ENCODE results near the gene PRKCG. TPM values are rescaled to one million over a fixed set of nuclear protein-coding genes. Genes with fewer than 3 reads are reported as not detected.
"Not testable (repeated sequence)": the region's sequence is repeated elsewhere in the genome, so short reads cannot be mapped to it uniquely, and the experiment has no call there.

PRKCG gene
- 0.74 TPM for polyA plus RNA-seq (2012; ENCODE audit: insufficient read depth, insufficient read length)

DNA sequence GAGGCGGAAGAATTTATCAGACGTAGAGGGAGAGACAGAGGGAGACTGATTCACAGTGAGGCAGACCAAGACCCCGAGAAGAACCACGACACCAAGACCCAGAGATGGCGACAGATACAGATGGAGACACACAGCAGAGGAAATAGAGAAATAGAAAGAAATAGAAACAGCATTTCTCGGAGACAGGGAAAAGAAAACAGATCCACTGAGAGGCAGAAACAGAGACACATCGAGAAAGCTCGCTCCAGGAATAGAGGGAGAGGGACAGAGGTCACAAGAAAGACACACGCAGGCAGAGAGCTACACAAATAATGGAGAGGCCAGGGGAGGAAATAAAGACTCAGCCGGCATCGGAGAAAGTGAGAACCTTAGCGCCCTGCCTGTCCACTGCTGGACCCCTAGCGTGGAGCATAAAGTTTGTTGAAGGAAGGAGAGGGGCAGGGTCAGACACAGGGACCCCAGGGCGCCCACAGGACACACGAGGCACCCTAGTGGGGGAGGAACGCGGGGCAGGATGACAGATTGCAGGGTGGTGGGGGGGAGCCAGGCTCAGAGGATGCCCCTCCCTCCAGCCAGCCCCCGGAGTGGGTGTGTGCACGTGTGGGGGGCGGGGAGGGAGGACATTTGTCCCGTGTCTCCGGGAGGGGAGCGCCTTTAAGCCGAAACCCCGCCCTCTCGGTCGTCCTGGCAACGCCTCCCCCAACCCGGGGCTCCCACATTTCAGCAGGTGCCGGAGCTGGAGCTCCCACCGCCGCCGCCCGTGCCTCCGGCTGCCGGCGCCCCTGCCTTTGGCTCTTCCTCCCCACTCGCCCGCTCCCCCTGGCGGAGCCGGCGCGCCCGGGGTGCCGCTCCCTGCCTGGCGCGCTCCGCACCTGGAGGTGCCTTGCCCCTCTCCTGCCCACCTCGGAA, at the start of gene PRKCG:
TSS of gene PRKCG (plus strand) at position 716 of the 909 bp plus-strand sequence. CDS start 298 bp downstream, outside the sequence.
- peak within 1 kb of the TSS; percentile 54 for H3K4me3 ChIP-seq (ENCODE audit: low read length)

DNA sequence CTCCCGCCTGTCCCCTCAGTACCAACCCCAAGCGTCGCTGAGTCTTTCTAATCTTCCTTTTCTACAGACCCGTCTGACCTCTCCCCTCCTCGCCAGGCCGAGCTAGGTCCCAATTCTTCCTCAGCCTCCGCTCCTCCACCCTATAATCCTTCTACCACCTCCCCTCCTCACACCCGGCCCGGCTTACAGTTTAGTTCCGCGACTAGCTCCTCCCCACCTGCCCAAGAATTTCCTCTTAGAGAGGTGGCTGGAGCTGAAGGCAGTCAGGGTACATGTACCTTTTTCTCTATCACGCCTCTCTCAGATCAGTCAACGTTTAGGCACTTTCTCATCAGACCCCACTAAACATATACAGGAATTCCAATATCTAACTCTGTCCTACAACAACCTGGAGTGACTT, 49.1 kb upstream of the PRKCG start:
- not testable (repeated sequence) for H3K4me3 ChIP-seq (ENCODE audit: low read length)

More for the DNA sequence above, at the start of gene PRKCG:
- peak; percentile 81 for DNase-seq (ENCODE audit: low read depth, low spot score)

DNA sequence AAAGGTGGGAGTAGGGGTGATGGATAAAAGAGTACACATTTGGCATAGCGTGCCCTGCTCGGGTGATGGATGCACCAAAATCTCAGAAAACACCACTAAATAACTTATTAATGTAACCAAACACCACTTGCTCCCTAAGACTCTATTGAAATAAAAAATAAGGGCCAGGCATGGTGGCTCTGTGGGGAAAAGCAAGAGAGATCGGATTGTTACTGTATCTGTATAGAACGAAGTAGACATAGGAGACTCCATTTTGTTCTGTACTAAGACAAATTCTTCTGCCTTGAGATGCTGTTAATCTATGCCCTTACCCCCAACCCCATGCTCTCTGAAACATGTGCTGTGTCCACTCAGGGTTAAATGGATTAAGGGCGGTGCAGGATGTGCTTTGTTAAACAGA, 43.6 kb upstream of the PRKCG start:
- H3K4me3 ChIP-seq (ENCODE audit: low read length); DNase-seq (ENCODE audit: low read depth, low spot score): not testable (repeated sequence)

More for the DNA sequence above, 49.1 kb upstream of the PRKCG start:
- not testable (repeated sequence) for DNase-seq (ENCODE audit: low read depth, low spot score)

DNA sequence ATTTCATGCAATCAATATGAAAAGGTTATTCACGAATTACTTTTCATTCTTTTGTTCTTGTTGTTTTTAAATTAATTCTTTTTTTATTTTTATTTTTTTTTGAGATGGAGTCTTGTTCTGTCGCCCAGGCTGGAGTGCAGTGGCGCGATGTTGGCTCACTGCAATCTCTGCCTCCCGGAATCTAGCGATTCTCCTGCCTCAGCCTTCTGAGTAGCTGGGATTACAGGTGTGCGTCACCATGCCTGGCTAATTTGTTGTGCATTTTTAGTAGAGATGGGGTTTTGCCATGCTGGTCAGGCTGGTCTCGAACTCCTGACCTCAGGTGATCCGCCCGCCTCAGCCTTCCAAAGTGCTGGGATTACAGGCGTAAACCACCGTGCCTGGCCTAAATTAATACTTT, 41.8 kb upstream of the PRKCG start:
- DNase-seq (ENCODE audit: low read depth, low spot score) = not testable (repeated sequence)

DNA sequence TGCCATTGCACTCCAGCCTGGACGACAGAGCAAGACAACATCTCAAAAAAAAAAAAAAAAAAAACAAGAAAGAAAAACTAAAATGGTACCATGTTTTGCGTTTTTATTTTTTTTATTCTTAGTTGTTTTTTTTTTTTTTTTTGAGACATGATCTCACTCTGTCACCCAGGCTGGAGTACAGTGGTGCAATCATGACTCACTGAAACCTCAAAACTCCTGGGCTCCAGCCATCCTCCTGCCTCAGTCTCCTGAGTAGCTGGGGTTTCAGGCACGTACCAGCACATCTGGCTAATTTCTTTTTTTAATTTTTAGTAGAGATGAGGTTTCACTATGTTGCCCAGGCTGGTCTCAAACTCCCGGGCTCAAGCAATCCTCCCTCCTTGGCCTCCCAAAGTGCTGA, 41.1 kb upstream of the PRKCG start:
- DNase-seq (ENCODE audit: low read depth, low spot score); H3K4me3 ChIP-seq (ENCODE audit: low read length): not testable (repeated sequence)

More for the DNA sequence above, 41.8 kb upstream of the PRKCG start:
- H3K4me3 ChIP-seq (ENCODE audit: low read length) = not testable (repeated sequence)

DNA sequence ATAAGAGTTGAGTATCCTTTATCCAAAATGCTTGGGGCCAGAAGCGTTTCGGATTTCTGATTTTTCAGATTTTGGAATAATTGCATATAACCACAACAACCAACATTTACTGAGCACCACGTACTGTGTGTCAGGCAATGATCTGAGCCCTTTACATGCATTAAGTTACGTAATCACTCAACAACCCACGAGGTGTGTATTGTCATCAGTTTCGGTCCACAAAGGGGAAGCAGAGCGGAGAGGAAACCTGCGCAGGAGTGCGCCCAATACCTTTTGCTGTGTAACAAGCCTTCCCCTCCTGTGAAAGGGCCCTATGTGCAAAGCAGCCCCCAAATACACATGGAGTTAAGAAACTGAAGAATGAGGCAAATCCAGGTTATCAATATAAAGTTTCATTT, 37.1 kb upstream of the PRKCG start:
- DNase-seq (ENCODE audit: low read depth, low spot score) = no peak
- H3K4me3 ChIP-seq (ENCODE audit: low read length) = no peak overlapping the region

DNA sequence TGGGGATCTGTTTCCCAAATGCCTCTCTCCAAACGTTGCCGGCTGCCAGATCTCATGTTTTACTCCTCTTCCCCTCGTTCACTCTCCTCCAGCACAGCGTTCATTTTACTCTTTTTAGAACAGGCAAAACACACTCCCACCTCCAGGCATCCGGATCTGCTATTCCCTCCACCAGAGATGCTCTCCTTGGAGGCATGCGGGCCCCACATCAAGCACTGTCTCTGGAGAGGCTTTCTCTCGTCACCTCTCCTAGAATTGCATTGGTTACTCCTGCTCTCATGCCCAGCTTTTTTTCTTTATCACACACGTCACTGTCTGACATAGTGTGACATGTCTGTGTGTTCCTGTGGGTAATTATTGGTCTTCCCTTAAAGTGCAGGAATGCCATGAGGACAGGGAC, 34.4 kb upstream of the PRKCG start:
- no peak for DNase-seq (ENCODE audit: low read depth, low spot score)
- no peak overlapping the region for H3K4me3 ChIP-seq (ENCODE audit: low read length)

DNA sequence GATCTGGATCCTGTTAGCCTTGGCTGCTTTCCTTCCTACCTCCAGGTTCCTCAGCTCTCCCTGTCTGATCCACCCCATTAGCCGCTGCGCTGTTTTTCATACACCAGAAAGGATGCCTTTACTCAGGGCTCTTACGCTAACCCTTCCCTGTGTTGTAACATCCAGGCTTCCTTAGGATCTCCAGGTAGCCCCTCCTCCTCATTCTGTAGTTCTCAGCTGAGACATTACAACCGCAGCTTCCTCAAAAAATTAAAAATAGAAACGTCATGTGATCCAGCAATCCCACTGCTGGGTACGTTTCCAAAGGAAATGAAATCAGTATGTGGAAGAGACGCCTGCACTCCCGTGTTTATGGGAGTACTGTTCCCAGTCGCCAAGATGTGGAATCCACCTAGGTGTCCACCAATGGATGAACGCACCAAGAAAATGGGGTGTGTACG, 32.7 kb upstream of the PRKCG start:
- no peak for DNase-seq (ENCODE audit: low read depth, low spot score)
- no peak overlapping the region for H3K4me3 ChIP-seq (ENCODE audit: low read length)

DNA sequence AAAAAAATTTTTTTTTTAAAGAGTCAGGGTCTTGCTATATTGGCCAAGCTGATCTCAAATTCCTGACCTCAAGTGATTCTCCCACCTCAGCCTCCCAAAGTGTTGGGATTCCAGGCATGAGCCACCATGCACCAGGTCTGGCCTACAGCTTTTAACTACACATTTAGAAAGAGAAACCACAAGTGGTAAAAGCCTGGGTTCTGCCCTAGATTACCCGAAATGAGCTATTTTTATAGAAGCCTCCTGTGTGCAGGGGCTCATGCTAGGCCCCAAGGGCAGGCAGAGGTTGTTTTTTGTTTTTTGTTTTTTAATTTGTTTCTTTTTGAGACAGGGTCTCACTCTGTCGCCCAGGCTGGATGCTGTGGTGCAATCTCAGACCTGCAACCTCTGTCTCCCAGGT, 28.3 kb upstream of the PRKCG start:
- no peak for DNase-seq (ENCODE audit: low read depth, low spot score)
- no peak overlapping the region for H3K4me3 ChIP-seq (ENCODE audit: low read length)

DNA sequence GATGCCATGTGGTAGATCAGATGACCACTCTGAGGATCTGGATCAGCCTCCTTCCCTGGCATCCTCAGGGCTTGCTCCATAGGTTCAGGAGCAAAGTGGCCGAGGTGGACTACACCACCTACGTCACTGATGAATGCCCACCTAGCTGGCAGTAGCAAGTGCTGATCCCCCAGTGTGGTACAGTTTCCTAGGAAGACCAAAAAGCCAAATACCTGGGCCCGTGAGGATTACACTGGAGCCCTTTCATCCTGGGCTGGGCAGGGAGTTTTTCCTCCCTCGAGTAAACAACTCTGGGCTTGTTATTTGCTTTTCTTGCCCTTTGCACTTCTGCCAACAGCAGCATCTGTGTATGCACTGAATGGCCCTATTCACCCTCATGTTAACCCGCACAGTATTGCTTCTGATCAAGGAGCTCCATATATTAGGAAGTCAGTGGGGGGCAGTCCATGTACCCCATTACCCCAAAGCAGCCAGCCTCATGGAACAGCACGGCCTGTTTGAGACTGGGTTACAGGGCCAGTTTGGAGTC, 17.6 kb upstream of the PRKCG start:
- H3K4me3 ChIP-seq (ENCODE audit: low read length) = no peak overlapping the region
- no peak for DNase-seq (ENCODE audit: low read depth, low spot score)

DNA sequence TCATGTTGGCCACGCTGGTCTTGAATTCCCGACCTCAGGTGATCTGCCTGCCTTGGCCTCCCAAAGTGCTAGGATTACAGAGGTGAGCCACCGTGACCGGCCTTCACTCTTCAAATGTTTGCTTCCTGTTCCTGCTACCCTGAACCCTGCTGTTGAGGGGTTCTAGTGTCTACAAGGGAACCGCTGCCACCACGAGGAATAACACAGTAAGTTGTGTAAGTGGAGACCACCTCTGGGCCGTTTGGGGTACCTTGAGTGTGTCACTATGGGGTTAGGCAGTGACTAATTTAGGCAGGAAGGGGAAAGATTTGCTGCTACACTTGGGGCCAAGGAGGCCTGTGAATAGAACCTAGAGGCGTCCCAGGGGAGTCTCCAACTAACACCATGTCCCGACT, 16.5 kb upstream of the PRKCG start:
- no peak for DNase-seq (ENCODE audit: low read depth, low spot score)
- H3K4me3 ChIP-seq (ENCODE audit: low read length) = no peak overlapping the region

DNA sequence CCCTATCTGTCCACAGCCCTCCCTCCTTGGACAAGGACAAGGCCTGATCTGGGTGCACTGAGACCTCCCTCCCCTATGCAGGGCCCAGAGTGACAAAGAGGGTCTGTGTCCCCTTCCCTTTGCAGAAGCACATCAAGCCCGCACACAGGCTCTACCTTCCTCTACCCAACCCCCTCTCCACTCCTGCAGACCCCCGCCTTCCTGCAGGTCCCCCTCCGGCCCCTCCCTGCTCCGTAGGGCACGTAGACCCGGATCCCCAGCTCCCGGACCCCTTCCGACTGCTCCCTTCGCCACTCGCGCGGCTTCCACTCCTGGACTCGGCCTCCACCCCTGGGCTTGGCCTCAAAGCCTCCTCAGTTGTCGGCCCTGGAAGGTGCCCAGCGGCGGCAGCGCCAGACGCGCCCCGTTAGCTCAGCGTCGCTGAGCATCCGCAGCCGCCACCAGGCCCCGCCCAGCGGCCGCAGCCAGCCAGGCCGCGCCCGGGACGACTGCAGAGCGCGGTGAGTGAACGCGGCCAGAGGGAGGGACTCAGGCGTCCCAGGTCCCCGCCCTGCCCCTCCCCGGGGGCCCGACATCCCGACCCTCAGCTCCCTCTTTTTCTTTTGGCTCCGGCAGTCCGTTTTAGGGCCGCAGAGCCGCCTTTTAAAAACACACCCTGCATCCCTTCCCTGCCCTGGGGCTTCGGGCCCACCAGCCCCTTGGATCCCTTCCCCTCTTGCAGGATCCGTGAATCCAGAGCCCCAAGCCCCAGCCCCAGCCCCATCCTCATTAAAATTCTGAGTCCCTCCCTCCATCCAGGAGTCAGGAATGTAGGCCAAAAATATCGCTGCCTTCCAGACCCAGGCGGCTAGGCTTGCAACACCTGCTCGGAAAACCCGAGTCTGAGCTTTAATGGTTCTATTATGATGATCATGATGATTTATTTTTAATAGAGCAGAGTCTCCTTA, 15.8 kb upstream of the PRKCG start:
- H3K4me3 ChIP-seq (ENCODE audit: low read length) = no peak overlapping the region
- no peak for DNase-seq (ENCODE audit: low read depth, low spot score)

DNA sequence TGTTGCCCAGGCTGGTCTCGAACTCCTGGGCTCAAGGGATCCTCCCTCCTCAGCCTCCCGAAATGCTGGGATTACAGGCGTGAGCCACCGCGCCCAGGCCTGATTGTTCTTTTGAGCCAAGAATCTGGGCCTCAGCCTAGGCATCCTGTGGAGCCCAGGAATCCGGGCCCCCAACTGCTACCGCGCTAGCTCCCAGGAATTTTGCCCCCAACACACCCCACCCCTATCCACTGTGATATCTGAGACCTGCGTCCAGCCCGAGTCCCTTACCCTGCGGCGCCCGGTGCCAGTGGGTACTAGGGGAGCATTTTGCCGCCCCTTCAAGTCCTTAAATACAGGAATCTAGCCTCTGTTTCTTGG, 15.2 kb upstream of the PRKCG start:
- peak overlapping the region; percentile 42 for H3K4me3 ChIP-seq (ENCODE audit: low read length)
- DNase-seq (ENCODE audit: low read depth, low spot score) = no peak

DNA sequence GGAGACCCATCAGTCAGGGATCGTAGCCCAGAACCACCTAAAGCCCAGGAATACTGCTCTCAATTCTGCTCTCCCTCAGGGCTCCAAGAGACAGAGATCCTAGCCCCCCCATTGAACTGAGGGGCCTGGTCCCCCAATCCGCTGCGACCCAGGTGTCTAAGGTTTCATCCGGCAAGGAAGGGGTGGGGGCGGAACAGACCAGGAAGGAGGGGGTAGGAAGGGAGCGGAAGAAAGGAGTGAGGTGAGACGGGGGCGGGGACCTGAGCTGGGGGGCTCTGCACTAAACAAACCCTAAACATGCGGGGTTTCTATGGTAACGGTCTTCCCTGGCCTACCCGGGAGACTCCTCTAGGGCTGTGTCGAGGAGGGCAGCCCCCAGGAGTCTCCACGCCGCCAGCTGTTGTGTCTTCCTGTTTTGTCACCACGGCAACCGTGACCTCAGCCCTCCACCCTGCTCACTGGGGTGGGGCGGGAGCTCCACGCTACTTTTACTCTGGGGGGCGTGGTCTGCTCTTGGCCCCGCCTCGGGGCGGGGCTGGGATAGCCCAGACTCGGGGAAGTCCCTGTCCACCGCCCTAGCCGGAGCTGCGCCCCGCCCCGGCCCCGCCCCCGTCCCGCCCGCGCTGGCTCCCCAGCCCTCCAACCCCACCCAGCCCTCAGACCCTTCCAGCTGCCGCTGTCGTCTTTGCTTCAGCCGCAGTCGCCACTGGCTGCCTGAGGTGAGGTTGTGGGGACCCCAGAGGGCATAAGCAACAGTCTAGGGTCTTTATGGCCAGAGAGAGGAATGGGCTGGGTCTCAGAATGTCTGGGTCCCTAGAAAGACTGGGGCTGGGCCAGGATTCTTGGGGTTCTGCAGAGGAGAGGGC, 14.5 kb upstream of the PRKCG start, which contains the start of gene MYADM:
TSS of gene MYADM (plus strand) at position 659 of the 866 bp plus-strand sequence. CDS start 5,647 bp downstream, outside the sequence.
- H3K4me3 ChIP-seq (ENCODE audit: low read length) = peak within 1 kb of the TSS; percentile 80
- DNase-seq (ENCODE audit: low read depth, low spot score) = peak; percentile 96

DNA sequence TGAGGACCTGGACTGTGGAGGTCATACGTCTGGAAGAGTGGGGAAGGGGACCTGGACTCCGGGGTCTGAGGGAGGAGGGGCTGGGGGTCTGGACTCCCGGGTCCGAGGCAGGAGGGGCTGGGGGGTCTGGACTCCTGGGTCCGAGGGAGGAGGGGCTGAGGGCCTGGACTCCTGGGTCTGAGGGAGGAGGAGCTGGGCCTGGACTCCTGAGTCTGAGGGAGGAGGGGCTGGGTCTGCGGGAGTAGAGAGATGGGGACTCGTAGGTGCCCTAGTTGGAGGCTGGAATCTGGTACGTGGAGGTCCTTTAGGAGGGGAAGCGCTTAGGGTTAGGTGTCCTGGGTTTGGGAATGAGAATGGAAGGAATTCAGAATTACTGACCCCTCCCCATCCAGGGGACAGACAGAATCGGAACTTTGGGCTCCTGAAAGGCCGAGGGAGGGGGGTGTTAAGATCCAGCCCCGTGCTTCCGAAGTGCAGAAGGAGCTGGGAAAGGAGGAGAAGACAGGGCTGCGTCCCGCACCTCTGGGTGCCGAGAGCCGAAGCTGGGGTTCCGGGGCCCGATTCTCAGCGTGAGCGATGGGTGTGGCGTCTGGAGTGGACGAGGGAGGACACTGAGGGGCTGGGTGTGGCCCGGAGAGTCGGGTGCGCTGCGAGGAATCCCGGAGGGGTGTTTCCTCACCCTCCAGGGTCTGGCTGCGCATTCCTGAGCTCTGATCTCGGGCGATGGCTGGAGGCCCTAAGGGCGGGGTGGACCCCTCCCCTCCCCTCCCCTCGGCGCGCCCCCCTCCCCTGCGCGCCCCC, 13.7 kb upstream of the PRKCG start:
- DNase-seq (ENCODE audit: low read depth, low spot score) = no peak

DNA sequence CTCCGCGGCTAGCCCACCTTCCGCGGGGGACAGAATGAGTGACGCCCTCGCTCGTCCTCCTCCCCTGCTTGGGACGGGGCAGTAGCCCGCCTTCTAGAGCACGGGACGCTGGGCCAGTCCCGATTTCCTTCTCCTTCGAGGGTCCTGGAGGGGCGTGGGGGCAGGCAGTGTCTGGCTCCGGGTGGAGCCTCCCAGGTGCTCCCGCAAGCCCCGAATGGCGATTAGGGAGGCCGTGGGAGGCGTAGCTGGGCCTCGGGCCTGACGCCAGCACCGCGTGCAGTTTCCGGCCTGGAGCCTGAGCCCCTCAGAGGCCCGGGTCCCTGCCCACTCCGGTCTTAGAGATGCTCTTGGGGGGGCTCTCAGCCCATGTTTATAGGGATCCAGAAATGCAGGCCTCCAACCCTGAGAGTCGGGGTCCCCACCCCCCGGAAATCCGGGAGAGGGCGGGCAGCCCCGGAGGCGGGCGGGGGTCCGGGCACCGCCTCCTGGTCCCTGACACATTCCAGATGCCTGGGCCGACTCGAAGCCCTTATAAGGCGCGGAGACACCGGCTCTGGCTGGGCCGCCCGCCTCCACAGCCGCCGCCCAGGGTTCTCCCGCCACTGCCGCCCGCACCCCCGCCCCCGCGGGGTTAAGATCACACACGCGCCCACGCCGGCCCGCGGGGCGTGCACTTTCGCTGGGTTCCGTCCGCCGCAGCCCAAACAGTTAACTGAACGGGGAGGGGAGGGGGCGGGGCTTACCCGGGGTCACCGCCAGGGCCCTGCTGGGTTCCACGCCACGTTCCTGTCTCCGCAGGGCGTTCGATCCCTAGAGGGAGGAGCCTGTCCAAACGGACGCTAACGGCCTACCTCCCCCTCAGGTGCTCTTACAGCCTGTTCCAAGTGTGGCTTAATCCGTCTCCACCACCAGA, 12.8 kb upstream of the PRKCG start:
- peak overlapping the region; percentile 80 for H3K4me3 ChIP-seq (ENCODE audit: low read length)
- peak; percentile 65 for DNase-seq (ENCODE audit: low read depth, low spot score)

More for the DNA sequence above, 13.7 kb upstream of the PRKCG start:
- peak overlapping the region; percentile 80 for H3K4me3 ChIP-seq (ENCODE audit: low read length)
